ENCODE results near the gene BPI.
"Not testable (repeated sequence)": the region's sequence is repeated elsewhere in the genome, so short reads cannot be mapped to it uniquely, and the experiment has no call there.

Gene BPI

GRCh38 chr20:38303908-38304379, at the start of gene BPI:
Gene BPI, plus strand, starts transcription at chr20:38304156. Its CDS starts 68 bp downstream, at chr20:38304224.
- DNase-seq: no peak

GRCh38 chr20:38254621-38255020, 49.3 kb upstream of the BPI start:
- not testable (repeated sequence) for DNase-seq

GRCh38 chr20:38255393-38255792, 48.6 kb upstream of the BPI start:
- no peak for DNase-seq

DNA sequence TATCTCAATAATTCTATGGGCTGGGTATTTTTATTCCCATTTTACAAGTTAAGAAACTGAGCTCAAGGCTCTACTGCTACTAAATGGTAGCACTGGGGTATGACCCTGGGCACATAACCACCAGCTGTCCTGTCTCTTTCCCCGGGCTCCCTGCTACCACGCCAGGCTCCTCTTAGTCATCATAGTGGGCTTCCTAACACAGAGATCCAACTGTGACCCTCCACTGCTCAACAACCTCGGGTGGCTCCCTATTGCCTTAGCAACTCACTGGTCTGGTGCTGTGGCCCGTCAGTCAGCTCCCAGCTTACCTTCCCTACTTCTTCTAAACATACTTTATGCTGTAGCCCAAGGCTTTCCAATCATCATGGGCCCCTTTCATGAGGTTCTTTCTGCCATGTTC, 47.9 kb upstream of the BPI start:
- no peak for DNase-seq

DNA sequence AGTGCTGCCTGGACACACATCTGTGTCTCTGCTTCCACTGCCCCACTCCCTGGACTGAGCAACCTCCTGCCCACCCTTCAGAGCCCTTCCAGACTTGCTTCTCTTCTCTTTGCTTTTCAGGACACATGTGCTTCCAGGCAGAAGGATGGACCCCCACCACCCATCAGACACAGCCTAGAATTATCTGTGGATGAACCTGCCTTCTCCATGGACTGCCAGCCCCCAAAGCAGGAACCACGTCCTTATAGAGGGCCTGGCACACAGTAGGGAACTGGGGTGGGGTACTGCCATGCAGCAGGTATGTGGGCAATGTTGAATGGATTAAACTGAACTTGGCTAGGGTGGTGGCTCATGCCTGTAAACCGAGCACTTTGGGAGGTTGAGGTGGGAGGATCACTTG, 47.0 kb upstream of the BPI start:
- no peak for DNase-seq

DNA sequence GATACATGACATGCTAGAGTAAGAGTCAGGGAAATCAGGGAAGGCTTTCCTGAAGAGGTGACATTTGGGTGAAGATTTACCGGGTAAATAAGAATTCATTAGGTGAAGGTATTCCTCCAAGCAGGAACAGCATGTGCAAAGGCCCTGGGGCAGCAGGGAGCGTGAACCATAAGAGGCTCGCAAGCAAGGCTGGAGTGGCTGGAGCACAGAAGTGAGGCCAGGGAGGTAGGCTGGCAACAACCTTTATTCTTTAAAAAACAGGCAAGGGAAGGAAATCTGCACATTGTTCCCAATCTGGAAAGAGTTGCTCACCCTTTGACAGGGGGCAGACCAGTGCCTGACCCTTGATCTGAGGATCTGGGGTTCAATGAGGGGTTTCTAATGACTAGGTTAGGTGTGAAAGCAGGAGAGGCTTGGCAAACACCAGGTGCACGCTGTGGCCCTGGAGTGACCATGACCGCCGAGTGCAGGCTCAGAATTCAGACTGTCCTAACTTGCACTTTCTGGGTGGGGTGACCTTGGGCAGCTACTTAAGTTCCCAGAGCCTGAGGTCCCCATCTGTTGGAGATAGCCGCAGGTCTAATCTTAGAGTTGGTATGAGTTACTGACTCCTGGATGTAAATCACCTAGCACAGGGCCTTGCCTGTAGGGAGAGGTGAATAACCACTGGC, 45.3 kb upstream of the BPI start:
- DNase-seq: no peak

- DNase-seq: no peak
Measured at GRCh38 chr20:38260025-38260377, 44.0 kb upstream of the BPI start.

DNA sequence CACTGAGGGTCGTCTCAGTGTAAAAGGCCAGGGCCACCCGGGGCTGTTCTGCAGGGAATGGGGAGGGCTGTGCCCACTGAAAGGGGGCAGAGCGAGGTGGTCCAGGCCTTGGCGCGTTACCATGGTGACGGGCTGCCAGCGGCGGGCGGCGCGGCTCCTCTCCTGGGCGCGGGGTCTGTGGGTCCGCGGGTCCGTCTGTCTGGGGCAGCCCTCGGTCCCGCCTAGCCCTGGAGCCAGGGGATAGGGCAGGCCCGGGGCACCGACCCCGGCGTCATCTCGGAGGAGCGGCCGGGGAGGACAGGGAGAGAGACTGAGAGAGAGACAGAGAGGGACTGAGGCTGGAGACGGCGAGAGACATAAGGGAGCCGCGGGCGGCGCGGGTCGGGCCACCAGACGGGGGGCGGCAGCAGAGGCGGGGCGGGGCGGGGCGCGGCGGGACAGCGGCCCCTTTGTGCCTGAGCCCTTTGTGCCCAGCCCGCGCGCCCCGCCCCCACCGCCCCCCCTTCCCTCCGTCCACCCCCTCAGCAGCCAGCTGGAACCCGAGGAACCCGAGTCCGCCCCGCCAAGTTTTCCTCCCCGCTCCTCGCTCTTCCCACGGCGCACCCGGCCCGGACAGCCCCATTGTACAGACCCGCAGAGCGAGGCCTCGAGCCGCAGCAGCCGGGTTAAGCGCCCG, 43.4 kb upstream of the BPI start, which contains the start of gene KIAA1755:
TSS of gene KIAA1755 (minus strand) at position 358 of the 676 bp plus-strand sequence. CDS start at position 123, 235 bp downstream.
- no peak for DNase-seq

DNA sequence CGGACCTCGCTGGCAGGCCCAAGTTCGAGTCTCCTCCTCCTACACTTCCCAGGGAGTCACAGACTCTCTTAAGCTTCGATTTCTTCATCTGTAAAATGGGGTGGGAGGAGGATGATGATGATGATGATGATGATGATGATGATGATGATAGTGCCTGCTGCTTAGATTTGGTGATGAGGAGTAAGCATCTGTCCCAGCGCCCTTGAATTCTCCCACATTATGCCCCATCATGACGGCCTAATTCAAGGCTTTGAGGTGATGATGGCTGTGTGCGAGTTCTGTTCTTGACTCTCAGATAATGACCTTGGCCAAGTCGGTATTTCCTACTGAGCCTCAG, 42.9 kb upstream of the BPI start:
- DNase-seq: no peak

- DNase-seq: no peak
Measured at GRCh38 chr20:38262931-38263330, 41.0 kb upstream of the BPI start.

GRCh38 chr20:38266426-38266825, 37.5 kb upstream of the BPI start:
- no peak for DNase-seq

- DNase-seq: no peak
Measured at GRCh38 chr20:38267296-38267695, 36.7 kb upstream of the BPI start.

DNA sequence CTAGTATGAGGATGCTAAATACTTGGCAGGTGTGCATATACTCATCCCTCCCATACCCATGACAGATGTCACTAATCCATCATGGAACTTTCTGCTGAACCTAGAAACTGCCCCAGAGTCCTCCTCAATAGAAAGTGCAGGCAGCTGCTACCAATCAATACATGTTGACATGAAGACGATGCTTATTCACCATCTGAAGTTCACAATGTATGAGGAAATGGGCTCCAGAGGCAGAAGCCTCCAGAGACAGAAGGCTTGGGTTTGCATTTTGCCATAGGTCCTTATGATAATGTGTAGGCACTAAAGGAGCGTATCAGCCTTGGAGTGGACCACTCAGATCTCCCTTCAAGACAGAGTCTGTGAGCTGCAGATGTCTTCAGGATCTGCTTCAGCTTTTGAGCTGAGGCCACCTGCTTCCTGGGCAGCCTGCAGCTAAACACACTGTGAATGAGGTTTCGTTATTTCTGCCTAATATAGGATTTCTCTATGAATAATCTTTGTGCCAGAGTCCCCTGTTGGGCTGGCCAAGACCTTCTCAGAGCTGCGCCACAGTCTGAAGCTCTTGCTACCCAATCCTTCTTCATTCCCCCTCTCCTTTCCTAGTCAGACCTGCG, 35.9 kb upstream of the BPI start:
- DNase-seq: no peak

GRCh38 chr20:38269040-38269439, 34.9 kb upstream of the BPI start:
- no peak for DNase-seq

GRCh38 chr20:38269715-38270114, 34.2 kb upstream of the BPI start:
- DNase-seq: no peak

DNA sequence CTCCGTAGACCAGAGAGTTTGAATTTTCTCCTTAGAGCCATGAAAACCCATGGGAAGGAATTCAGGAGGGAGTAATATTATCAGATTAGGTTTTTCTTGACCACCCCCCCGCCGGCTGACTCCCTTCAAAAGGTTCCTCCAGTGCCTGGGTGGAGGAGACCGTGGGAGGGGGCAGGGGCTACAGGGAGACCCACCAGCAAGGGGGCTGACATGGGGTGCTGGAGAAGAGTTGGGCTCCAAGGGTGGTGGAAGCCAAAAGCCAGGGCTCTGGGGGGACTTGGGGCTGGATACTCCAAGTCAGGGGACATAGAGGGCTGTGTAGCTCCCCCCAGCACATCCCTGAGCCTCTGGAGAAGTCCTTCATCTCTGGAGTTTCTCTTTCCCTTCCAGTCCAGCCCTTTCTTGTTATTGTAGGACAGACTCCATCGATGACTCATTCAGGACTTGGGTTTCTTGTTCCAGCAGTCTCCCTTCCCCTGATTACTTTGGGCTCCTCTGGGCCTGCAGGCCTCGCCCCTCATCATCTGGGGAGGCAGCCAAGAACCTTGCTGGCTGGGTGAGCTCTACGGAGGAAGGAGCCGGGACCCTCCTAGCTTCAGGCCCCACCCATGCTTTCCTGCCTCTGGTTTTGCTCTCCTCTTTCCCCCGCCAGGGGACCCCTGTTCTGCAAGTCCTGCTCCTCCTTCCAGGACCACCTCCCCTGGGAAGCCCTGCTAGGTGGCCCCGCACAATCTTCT, 32.9 kb upstream of the BPI start:
- DNase-seq: no peak

DNA sequence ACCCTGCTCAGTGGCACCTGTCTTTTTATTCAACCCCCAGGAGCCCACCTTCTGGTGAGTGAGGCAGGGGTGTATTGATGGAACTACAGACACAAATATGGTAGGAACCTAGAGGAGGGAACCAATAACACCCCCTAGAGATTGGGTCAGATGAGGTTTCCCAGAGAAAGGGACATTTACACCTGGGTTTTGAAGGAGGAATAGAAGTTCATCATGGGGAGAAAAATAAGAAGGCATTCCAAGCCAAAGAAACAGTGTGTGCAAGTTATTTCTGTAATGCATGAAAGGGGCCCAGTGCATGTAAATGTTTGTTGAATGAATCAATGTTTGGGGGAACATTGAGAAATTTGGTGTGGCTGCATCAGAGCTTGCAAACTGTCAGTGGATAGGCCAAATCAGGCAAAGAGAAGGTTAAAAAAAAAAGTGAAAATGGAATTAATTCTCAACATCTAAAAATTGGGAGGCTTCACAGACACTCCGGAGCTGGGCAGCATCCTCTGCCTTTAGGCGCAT, 32.3 kb upstream of the BPI start:
- no peak for DNase-seq

- no peak for DNase-seq
Measured at GRCh38 chr20:38272398-38272797, 31.6 kb upstream of the BPI start.

DNA sequence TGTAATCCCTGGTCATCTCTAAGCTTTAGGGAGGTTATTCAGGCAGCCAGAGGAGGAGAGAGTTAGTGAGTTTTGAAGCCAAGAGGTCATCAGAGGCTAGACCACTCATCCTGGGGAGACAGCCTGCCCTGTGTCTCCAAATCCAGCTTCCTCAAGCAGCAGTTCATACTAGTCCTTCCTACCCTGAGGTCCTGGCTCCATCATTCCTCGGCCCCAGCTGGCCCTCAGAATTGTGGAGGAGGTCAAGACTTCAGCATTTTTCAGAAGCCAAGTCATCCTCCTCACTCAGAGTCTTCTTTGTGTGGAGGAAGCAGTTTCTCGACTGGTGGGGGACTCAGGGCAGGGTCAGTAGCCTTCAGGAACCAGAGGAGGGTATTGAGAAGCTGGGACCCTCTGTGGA, 31.0 kb upstream of the BPI start:
- no peak for DNase-seq

GRCh38 chr20:38275815-38276550, 28.0 kb upstream of the BPI start:
- DNase-seq: no peak

DNA sequence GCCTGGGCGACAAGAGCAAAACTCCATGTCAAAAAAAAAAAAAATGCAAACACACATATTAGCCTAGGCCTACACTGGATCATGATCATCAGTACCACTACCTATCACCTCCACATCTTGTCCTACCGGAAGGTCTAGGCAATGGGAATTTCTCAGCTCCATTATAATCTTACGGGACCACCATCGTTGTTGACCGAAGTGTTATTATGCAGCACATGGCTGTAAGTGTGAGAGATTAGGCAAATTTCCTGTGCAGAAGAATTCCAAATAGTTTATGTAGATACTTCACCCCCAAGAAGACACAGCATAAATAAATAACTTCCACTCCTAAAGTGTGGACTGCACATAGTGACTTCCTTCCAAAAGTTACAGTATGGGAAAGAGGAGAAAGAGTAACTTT, 26.7 kb upstream of the BPI start:
- no peak for DNase-seq

DNA sequence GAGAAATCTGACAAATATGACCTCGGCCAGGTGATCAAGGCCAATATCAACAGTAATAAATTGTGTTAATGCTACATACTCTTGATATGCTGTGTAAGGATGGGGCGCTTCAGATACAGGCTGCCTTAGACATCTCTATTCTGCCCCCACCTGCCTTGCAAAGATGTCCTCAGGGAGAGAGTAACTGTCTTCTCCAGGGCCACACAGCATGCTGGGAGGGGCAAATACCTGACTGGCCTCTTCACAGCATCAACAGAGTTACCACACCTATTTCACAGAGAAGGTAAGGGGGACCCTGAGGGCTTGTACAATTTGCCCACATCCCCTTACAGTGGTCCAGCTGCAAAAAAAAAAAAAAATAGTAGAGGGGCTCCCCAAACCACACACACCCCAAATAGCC, 26.3 kb upstream of the BPI start:
- no peak for DNase-seq

- no peak for DNase-seq
Measured at GRCh38 chr20:38278131-38278530, 25.8 kb upstream of the BPI start.

Measured in activated T-cell treated with anti-CD3 and anti-CD28 coated beads for 4 hours (primary cell).